ENCODE data around the gene NUP133.
"Not testable (repeated sequence)": the region's sequence is repeated elsewhere in the genome, so short reads cannot be mapped to it uniquely, and the experiment has no call there.

The NUP133 gene

DNA sequence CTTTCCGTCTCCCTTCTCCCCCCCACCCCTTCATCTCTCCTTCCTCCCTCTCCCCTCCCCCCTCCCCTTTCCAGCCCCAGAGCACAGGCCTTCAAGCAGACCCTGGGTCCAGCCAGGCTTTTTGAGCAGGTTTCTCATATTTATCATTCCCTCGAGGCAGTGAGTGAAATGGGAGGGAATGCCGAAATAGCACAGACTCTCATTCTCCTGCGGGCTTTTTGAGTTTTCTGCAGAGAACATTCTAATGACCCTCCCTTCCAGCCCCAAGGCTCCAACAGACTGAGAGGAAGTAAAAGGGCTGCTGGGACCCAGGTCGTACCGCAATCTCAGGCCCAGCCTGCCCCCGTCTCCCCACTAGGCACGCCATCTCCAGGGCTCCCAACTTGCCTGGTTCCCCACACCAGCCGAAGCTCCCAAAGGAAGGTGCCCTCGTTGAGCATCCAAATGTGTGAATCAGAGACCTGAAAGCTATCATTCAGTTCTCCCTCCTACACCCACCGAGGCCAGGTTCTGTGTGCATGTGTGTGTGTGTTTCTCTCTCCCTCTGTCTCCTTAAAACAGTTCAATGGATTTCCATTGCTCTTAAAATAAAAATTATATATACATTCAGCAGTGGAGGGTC lies 96.6 kb downstream of the NUP133 start:
- no peak for DNase-seq

DNA sequence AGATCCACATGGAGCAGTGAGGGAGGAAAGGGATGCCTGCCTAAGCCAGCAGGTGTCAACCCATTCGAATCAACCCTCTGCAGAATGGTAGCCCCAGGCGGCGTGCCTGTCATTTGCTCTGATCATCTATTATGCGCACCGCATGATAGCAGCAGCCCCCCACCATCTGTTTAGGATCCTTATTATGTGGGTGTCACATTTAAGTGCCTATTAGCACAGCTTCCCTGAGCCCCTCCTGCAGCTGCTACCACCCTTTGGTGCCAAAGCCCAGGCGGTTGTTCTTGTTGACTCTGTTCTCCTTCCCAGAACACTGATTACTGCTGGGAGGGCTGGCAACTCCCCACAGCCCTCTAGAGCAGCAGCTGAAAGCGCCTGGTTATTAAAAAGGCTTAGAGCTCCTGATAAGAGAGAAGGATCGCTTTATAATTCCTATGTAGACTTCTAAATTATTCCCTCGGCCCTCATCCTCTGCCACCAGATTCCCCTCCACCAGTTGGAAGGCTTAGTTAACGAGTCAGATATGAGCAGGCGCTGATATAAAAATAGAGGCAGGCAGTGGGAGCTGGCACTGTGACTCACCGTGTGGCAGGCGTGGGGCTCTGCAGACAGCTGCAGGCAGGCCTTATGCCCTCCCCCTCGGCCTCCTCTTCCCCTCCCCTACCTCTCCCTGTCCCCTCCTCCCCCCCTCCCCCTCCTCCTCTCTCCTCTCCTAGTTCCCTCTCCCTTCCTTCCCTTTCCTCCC lies 97.3 kb downstream of the NUP133 start:
- DNase-seq = peak; percentile 59

DNA sequence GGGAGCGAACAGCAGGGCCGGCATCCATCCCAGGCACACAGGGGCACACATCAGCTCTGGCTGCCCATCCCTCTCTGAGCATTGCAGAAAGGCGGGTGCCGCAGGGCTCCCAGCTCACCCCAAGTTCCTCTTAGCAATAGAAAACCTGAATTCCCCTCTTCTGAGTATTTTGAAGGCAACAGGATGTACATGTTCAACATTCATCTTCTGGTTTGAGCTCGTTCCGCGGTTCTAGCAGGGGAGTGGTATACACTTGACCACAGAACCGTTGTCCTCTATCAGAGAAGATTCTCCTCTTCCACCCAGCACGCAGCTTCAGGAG lies 97.8 kb downstream of the NUP133 start:
- DNase-seq = no peak

DNA sequence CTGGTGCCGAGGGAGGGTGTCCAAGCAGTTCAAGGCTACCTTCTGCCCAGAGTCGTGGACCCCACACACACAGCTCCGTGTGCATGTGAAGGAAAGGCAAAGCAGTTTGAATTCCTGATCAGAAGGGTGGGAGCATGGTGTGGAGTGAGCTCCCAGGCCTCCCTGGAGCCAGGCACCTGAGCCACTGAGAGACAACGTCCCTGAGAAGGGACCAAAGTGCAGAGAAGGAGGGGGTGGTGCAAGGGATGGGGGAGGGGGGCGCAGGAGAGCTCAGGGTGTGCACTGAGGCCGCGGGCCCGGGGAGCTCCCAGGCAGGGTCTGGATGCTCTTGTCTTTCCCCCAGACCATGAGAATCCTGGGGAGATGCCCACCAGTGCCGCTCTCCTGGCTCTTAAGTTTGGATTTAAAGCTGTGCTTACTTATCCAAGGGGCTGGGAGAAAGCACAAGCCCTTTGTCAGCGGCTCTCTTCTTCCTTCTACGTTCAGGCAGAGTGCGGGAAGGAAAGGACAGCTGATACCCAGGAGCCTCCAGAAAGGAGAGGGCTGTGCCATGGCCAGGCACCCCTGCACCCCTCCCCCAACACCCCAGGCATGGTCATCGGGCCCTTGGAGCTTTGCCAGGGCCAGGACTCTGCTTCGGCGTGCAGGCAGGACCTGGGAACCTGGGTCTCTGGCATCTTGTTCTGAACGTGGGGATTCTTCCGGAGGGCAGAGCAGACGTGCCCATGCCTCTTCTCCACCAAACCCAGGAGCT lies 98.3 kb downstream of the NUP133 start:
- no peak for DNase-seq

DNA sequence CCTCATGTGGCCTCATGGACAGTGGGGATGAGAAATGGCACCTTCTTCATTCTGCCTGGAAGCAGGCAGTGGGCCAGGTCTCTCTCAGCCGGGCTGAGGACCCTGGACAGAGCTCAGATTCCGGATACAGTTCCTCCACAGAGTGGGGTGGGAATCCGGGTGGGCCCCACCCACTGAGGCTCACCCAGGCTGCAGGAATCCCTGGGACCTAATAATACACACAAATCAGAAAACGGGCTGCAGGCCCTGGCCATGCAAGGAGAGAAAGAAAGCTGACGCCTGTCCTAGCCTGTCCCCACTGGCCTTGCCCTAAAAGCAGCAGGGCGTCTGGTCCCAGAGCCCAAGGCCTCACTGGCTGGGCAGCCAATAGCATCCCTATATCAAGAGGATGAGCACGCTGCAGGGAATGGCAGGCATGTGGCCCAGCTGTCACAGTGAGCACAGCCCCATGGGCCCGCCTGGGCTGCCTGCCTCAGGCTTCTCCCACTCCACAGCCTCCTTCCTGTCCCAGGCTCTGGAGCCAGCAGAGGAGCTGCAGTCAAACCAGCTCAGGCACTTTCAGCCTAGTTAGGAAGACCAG lies 99.6 kb downstream of the NUP133 start:
- no peak for DNase-seq

DNA sequence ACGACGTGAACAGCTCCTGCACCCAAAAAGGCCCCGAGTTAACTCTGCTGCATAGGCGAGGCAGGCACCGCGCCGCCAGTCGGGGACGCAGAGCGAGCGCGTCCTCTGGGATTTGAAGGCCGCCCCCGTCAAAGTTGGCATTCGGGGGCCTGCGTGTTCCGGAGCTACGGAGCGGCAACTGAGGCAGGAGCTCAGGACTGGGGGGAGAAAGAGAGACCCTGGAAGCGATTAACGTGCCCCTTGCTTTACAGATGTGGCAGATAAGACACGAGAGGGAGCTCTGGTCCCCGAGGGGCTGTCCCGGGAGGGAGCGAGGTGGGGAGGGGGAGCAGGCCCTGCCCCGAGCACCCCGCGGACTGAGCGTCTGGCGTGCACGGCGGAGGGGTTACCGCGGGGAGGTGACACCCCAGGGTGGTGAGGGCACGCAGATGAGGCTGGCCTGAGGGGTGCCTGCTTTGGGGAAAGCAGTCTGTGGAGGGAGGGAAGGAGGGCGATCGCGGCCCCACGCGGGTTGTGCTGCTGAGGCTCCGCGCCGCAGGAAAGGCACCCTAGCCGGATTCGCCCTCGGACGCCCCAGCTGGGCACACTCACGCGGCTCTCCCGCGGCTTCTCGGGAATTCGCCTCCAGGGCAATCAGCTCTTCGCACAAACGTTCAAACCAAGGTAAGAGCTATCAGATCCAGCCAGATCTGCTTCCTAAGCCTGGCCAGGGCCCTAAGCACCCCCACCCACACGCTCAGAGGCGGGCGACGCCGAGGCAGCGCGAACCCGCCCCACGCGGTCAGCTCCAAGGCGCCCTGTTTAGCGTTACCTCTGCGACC lies 100.7 kb downstream of the NUP133 start:
- DNase-seq = no peak

DNA sequence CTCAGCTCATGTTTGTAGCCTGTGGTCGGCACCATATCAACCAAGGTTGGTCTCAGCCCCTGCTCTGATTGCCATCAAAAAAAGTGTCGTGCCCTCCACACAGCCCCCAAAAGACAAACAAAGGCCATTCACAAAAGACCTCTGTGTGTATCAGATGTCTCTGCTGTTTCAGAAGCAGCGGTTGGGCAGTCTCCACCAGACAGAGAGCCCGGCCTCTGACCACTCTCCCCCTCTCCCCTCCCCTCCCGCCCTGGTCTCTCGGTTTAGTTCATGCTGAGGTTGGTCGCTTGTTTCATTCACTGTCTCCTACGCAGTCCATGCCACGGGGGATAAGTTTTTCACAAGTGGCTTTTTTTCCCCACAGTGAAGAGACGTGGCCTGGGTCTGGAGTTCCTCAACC lies 101.3 kb downstream of the NUP133 start:
- no peak for DNase-seq

DNA sequence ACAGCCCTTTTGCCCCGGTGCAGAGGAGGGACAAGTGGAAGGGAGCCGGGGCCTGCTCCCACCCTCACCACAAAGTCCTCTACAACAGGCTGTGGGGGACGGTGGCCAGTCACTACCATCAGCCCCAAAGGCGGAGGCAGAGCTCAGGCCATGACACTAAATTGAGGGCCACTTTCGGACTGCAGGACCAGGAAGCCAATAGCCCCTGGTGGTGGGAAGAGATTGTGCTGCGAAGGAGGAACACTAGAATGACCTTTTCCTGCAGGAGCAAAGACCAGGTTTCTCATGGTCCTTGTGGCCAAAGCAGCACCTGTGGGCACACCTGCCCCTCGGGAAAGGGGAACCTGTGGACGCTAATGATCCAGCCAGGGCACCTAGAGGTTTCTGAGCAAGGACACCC lies 104.6 kb downstream of the NUP133 start:
- no peak for DNase-seq

DNA sequence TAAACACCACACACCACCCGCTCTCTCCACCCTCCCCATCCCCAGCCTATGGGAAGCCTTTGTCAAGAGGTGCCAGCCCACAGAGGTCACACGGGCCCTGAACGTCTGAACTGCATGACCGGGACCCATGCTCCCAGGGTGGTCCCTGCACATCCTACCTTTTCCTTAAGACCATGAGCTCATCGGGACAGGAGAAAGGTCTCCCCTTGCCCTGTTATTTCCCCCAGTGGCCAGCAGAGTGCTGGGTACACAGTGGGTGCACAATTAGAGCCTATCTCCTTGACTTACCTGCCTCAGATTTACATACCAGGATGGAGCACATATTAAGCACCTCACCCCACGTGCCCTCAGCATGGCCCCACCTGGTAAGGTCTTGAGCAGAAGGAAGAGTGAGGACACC lies 105.1 kb downstream of the NUP133 start:
- no peak for DNase-seq

DNA sequence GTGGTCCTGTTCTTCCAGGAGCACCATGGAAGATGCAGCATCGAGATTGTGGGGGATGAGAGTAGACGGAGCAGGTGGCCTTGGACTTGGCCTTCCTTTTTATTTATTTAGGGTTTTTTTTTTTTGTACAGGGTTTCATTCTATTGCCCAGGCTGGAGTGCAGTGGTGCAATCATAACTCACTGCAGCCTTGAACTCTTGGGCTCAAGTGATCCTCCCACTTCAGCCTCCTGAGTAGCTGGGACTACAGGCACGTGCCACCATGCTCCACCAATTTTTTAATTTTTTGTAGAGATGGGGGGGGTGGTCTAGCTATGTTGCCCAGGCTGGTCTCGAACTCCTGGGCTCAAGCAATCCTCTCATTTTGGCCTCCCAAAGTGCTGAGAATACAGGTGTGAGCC lies 105.8 kb downstream of the NUP133 start:
- not testable (repeated sequence) for DNase-seq

DNA sequence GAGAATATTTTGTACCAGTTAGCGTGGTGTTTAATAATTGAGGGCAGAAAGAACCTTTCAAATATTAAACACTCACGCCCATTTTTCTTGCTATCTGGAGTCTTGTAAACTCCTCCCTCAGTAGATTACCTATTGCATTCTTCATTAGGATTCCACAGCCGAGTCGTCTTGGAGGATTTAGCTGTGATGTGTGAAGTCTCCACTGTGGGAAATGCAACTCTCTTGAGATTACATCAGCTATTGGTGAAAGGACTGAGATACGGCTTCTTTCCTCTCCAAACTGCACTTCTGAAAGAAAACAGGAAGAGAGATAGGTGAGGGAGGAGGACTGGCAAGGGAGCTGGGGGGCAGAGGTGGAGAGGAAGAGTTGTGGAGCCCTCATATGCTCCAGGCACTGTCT lies 110.4 kb downstream of the NUP133 start:
- DNase-seq = no peak

DNA sequence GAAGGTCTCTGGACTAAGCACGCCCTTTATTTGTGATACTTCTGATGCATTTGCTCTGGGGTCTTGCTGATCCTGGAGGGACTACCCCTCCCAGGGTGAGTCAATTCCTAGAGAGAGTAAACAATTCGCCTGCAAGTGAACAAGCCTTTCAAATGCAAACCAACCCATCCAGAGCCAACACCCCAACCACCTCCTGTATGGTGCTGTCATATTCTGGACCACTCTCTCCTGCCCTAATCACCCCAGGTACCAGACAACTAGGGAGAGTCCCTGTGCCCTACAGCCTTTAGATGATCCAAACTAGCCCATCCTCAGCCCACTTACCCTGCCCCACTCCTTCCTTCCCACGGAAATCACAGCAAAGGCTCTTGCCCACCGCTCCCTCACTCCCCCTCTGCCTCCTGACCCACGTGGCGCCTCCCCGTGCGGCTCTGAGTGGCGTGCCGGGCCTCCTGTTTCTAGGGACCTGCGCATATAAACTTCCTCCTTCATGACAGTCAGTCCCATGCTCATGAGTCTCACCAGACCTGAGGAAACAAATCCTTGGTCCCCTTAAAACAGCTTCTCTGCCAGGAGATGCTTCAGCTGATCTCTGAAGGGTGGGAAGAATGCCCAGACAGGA lies 111.4 kb downstream of the NUP133 start:
- DNase-seq = no peak

DNA sequence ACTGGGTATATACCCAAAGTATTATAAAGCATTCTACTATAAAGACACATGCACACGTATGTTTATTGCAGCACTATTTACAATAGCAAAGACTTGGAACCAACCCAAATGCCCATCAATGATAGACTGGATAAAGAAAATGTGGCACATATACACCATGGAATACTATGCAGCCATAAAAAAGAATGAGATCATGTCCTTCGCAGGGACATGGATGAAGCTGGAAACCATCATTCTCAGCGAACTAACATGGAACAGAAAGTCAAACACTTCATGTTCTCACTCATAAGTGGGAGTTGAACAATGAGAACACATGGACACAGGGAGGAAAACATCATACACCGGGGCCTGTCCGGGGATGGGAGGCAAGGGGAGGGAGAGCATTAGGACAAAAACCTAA lies 113.6 kb downstream of the NUP133 start:
- not testable (repeated sequence) for DNase-seq

DNA sequence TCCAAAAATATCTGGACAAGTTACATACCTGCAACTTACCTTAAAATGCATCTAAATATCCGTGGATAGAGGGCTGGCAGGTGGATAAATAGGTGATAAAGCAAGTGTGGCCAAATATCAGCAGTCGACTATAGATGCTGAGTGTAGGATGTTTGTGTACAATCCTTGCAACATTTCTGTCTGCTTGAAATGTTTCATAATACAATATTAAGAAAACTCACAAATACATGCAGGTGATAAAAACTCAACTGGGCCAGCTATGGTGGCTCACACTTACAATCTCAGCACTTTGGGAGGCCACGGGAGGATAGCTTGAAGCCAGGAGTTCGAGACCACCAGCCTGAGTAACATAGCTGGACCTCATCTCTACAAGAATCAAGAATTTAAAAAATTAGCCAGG lies 115.2 kb downstream of the NUP133 start:
- DNase-seq = no peak

Measured in NCI-H2029 (cell line).